MV-4-11 (cell line): ENCODE data around the gene ARHGAP42.

ENCODE experiments used
- DNase-seq: peaks from one replicate; lab custom pipeline; 2025; lab: John Stamatoyannopoulos, UW

Gene ARHGAP42

DNA sequence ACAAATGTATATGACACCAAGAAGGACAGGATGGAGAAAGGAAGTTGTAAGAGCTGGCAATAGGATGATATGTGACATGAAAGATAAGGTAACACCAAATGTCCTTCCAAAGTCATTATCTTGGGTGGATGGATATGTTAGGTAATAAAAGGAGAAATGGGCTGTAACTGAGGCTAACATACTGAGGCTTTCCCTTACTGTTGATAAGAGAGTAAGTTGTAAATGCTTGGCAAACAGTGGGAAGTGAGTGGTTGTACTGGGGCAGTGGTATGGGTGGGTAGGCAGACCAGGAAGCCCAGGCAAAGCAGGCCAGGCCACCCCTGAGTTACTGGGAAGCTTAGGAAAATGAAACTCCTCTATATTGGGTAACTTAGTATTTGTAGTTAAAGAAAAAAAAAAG lies 73.7 kb downstream of the ARHGAP42 start:
- no peak for DNase-seq

GRCh38 chr11:100761841-100762240 lies 74.8 kb downstream of the ARHGAP42 start:
- no peak for DNase-seq

DNA sequence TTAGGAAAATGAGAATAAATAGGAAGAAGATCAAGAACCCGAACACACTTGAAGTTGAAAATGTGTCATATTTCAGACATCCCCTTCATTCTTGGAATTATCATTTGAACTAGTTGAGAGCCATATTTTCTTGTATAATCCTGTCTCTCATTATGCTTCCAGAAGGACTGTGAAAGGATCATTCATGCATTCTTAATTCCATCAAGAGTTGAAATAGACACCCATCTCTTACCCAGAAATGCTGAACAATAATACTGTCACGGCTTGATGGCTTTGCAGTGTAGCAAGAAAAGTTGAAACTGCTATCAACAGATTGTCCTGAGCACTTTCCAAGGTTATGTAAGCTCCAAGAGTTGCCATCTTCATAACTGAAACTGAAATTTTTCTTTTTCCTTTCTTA lies 79.7 kb downstream of the ARHGAP42 start:
- DNase-seq: no peak

GRCh38 chr11:100769165-100769564 lies 82.1 kb downstream of the ARHGAP42 start:
- DNase-seq: no peak

DNA sequence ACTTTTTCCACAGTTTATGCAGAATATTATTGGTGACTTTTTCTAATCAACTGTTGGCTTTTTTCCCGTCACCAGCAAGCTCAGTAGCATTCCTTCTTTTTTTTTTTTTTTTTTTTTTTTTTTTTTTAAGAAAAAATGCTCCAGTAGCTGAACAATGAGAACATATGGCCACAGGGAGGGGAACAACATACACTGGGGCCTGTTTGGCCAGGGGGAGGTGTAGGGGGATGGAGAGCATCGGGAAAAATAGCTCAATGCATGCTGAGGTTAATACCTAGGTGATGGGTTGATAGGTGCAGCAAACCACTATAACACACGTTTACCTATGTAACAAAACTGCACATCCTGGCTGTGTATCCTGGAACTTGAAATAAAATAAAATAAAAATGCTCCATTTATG lies 82.5 kb downstream of the ARHGAP42 start:
- no peak for DNase-seq

- no peak for DNase-seq
Measured at GRCh38 chr11:100774132-100774531, 87.0 kb downstream of the ARHGAP42 start.

- no peak for DNase-seq
Measured at GRCh38 chr11:100774859-100775258, 87.8 kb downstream of the ARHGAP42 start.

- DNase-seq: no peak
Measured at GRCh38 chr11:100776212-100776896, 89.3 kb downstream of the ARHGAP42 start.

GRCh38 chr11:100777103-100777502 lies 90.0 kb downstream of the ARHGAP42 start:
- no peak for DNase-seq

GRCh38 chr11:100777736-100778135 lies 90.6 kb downstream of the ARHGAP42 start:
- DNase-seq: no peak

- DNase-seq: no peak
Measured at GRCh38 chr11:100778166-100778785, 91.2 kb downstream of the ARHGAP42 start.

- no peak for DNase-seq
Measured at GRCh38 chr11:100780470-100780869, 93.4 kb downstream of the ARHGAP42 start.

DNA sequence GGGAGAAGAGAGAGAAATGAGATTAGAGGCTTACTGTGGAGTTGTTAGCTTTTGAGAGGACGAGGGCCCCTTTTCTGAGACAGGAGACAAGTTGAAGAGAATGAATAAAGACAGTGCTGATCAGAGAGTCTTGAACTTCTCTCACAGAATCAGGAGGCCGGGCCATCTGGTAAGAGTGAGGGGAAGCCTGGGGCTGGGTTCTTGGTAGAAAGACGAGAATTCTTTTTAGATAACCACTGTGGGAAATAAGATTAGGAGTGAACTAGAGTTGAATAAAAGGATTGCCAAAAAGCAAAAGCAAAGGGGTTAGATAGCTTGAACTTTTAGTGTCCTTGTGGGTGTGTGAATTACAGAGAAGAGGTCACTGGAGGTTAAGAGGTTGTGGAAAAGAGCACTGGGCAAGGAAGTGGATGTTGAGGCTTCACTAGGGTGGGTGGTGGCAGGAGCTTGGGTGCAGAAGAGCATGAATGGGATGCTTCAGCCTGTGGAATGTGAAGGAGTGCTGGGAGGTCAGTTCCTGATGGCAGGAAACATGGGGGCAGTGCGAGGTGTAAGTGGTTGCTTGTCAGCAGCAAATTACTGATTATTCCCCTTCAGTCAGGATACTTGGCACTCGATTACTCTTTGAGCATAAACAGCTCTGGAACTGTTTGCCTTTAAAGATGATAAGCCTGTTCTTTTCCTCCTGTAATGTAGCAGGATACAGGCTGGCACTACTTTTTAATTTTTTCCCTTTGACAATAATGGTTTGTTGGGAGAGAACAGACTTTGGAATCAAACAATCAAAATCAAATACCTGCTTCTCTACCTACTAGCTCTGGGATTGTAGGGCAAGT lies 98.3 kb downstream of the ARHGAP42 start:
- DNase-seq: no peak

DNA sequence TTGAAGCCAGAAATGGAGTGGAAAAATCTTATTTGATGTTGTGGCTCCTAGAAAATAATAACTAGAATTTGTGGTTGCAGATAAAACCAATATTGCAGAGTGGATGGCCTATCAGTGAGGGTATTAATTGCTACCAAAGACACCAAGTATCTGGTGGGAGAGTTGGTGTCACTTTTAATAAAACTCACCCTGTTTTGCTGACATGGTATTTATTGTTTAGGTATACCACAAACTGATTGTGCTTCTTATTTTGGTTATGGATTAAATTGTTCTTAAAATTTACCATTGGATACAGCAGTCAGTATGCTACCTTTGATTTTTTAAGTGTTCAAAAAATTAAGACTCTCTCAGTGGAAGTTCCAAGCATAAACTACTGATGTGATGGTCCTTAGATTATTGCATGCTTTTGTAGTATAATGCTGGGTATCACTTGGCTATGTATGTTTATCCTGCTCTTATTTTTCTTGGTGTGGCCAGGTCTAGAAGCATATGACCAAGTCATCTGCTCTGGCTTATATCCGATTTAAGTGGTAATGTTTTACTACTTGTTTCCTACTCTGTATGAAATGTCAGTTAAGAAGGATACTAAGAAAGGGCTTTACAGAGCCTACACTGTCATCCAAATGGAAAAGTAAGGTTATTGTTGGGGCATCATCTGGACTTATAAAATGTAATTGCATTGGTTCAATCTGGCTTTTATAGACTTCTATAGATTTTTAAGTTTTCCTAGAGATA lies 101.6 kb downstream of the ARHGAP42 start:
- no peak for DNase-seq

DNA sequence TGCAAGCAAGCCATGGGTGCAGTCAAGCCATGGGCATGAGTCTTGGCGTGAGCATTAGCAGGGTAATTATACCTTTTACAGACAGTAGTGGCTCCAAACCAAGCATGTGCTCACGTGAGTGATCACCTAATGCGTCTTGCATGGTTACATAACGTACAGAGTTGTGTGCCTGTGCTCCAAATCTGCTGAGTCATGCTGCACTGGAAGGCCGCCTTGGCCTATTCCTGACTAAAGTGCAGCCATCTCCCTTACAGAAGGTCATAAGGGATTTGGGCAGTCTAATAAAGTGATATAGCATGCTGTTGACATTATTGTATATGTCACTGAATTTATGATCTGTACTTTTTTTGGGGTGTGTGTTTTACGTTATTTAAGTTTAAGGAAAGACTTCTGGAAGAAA lies 102.4 kb downstream of the ARHGAP42 start:
- no peak for DNase-seq

- DNase-seq: no peak
Measured at GRCh38 chr11:100790073-100790472, 103.0 kb downstream of the ARHGAP42 start.

- DNase-seq: no peak
Measured at GRCh38 chr11:100791103-100791502, 104.0 kb downstream of the ARHGAP42 start.

GRCh38 chr11:100791860-100792259 lies 104.8 kb downstream of the ARHGAP42 start:
- no peak for DNase-seq

DNA sequence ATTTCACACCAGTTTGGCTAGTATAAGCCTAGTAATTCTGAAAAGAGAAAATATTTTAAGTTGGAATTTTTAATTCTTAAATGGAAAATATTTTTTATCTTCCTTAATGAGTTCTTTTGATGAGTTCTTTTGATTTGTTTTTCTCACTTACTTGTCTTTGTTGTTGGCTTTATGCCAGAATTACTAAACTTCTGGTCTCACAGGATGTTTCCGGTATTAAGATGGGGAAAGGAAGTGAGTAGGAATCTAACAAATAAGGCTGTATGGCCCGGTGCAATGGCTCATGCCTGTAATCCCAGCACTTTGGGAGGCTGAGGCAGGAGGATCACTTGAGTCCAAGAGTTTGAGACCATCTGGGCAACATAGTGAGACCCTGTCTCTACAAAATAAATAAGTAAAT lies 106.4 kb downstream of the ARHGAP42 start:
- DNase-seq: no peak

DNA sequence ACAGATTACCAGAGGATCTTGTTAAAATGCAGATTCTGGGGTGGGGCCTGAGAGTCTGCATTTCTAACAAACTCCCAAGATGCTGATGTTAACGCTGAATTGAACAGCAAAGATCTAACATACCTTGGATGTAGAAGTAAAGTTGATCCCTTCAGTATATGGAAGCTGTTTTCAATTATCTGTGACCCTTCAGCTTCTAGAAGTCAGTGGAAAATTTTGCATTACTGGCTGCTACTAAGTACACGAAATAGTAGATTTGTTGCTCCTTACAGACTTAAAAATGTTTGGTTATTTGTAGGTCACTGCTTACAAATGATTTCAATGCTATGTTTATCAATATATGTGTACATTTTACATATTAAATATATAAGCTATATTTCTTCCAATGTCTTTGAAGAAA lies 107.4 kb downstream of the ARHGAP42 start:
- DNase-seq: no peak

DNA sequence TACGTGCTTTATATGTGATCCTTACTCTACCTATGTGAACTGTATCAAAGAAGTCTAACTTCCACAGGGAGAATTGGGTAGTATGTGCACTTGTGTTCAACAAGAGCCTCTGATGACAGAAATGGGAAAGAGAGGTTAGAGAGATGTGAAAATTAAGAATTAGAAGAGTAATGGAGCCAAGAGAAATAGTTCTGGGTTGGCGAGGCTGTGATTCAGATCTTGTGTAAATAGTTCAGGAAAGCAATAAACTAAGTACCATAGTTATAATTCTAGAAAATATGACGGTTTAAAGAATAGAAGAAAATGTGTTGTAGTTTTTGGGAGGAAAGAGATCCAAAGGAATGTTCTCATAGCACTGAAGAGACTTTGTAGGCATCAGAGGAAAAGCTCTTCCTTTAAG lies 112.4 kb downstream of the ARHGAP42 start:
- no peak for DNase-seq

- no peak for DNase-seq
Measured at GRCh38 chr11:100800202-100800601, 113.1 kb downstream of the ARHGAP42 start.
